GM18861 (cell line): ENCODE results near the gene FTCD.

Experiments
- ATAC-seq: cut with Tn5 transposase; IDR thresholded peaks from one replicate; pipeline ENCODE4 v1.9.1; 2021; ENCODE audit not compliant: unreplicated experiment

Gene FTCD

DNA sequence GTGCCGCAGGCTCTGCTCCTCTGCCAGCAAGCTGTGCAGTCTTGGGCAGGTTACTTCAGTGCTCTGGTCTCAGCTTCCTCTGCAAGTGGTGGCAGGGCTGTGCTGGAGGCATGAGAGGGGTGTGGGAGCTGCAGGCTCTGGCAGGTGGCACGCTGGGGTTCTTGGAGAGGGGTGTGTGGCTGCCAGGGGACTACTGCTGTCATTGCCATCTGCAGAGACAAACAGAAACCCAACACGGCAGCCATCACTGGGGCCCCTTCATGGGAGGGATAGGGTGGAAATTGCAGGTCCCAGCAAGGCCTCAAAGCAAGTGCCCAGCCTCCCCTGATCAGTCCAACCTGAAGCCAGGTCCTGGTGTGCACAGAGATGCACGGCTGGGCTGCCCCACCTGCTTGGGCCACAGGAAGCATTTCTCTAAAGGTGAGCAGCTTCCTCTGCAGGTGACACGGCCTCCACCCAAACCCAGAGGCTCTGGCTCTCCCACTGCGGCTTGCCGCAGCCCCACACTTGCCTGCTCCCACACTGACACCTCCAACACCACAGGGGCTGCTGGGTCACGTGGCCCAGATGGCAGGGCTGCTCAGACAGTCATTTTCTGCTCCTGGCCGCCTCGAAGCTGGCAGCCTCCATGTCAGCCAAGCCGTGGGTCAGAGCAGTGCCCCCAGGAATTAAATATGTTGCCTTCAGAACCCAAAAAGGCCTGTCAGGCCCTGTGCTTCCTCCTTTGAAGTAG lies 61.5 kb downstream of the FTCD start:
- no peak for ATAC-seq

DNA sequence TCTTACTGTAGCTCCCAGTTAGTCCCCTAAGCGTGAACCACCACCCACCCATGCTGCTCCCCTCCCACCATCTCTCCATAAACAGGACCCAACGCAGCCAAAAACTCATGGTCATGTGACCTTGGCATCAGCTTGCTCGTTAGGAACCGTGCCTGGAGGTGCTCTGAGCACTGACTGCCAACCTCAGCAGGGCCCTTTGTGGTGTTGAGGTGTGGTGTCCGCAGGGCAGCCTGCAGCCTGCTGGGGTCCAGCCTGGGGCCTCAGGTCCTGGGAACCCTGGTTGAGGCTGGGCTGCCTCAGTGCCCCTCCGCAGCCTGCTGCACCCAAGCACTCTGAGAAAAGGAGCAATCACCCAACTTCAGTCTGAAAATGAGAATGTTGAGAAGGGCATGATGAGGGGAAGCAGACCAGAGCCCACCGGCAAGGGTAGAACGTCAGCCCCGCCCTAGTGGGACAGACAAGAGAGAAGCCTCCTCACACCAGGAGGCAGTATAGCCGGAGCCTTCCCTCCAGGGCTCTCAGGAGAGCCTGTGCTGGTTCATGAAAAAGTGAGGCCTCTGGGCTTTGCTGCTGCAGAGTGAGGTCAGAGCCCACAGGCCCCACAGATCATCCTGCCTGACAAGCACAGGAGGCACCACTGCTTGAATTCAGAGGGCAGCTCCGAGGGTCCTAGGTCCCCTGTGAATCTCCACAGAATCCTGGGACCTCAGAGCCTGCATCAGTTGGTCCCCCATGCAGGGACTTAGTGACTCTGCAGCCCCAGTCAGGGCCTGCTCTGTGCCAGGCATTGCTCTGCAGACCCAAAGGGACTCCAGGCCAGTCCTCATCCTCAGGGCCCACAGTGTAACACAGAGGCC lies 62.3 kb downstream of the FTCD start:
- no peak for ATAC-seq

- no peak for ATAC-seq
Observed at GRCh38 chr21:46092026-46092764, 63.2 kb downstream of the FTCD start.

DNA sequence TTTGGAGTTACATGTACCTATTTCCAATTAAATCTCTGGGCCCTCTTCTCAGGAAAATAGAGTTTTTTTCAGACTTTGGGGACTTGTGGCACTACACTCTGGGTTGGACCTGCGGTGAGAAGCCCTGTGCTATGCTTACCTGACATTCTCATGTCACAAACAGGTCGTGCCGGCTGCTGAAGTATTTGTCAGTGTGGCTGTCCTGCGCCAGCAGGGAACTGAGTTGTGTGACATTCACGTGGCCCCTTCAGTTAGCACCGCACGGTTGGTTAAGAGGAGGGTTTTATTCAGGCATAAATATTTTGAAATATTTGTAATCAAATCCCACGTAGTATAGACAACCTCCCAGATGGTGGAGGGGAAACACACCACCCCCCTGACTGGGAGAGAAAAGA lies 63.8 kb downstream of the FTCD start:
- no peak for ATAC-seq

GRCh38 chr21:46091118-46091517 lies 64.3 kb downstream of the FTCD start:
- ATAC-seq = no peak

GRCh38 chr21:46089285-46089684 lies 66.1 kb downstream of the FTCD start:
- no peak for ATAC-seq

GRCh38 chr21:46088189-46088588 lies 67.2 kb downstream of the FTCD start:
- no peak for ATAC-seq

GRCh38 chr21:46087641-46088040 lies 67.7 kb downstream of the FTCD start:
- no peak for ATAC-seq
